HepG2 (cell line): ENCODE measurements around the gene FOXK2. TPM values are rescaled to one million over a fixed set of nuclear protein-coding genes. Genes with fewer than 3 reads are reported as not detected.
A peak's percentile ranks its signal among the peaks of the same experiment; 100 is the strongest.

ENCODE experiments used
- ARHGAP35 ChIP-seq: sonication (generic); formaldehyde crosslinking; IDR thresholded peaks from 2 replicates; pipeline ENCODE4 v1.9.0; 2022; ENCODE audit warnings: mild to moderate bottlenecking, inconsistent platforms, moderate library complexity, missing genetic modification reagents, borderline replicate concordance
- EP300 ChIP-seq, 3 experiments: sonication (generic) in 1 of 3; formaldehyde crosslinking in 1 of 3; IDR thresholded peaks; 2 replicates each; pipeline versions ENCODE4 v1.5.1 to v1.6.1; 2011 to 2020; ENCODE audit warnings: low read depth in 2 of 3, low read length in 2 of 3, borderline replicate concordance in 1 of 3, improper control_type of control experiment in 1 of 3, mild to moderate bottlenecking in 1 of 3, missing genetic modification reagents in 1 of 3, moderate library complexity in 1 of 3
- HNRNPK ChIP-seq: fragments of 200-400 bp; formaldehyde crosslinking; IDR thresholded peaks from 2 replicates; pipeline ENCODE4 v1.6.1; 2018; ENCODE audit warnings: low read length, low read depth, moderate library complexity, mild to moderate bottlenecking; ENCODE audit not compliant: poor library complexity, severe bottlenecking
- MTA1 ChIP-seq: sonication (generic); formaldehyde crosslinking; IDR thresholded peaks from 2 replicates; pipeline ENCODE4 v1.4.0; 2020; ENCODE audit warnings: missing genetic modification reagents, mild to moderate bottlenecking, borderline replicate concordance
- PAF1 ChIP-seq: IDR thresholded peaks from 2 replicates; pipeline ENCODE4 v1.6.1; 2016; ENCODE audit warnings: missing genetic modification reagents, missing compliant biosample characterization
- RFXAP ChIP-seq: sonication (generic); formaldehyde crosslinking; IDR thresholded peaks from 2 replicates; pipeline ENCODE4 v1.4.0; 2020; ENCODE audit warnings: missing genetic modification reagents, borderline replicate concordance
- ZFP82 ChIP-seq: sonication (generic); formaldehyde crosslinking; IDR thresholded peaks from 2 replicates; pipeline ENCODE4 v1.5.1; 2020; ENCODE audit warnings: mild to moderate bottlenecking, missing genetic modification reagents, borderline replicate concordance
- ZNF224 ChIP-seq: sonication (generic); formaldehyde crosslinking; IDR thresholded peaks from 2 replicates; pipeline ENCODE4 v1.5.0; 2020; ENCODE audit warnings: mild to moderate bottlenecking, missing genetic modification reagents
- ZNF430 ChIP-seq: sonication (generic); formaldehyde crosslinking; IDR thresholded peaks from 2 replicates; pipeline ENCODE4 v1.9.0; 2021; ENCODE audit warnings: mild to moderate bottlenecking, missing genetic modification reagents
- ZNF460 ChIP-seq: sonication (generic); formaldehyde crosslinking; IDR thresholded peaks from 2 replicates; pipeline ENCODE4 v1.5.1; 2020; ENCODE audit warnings: missing genetic modification reagents, mild to moderate bottlenecking, borderline replicate concordance
- ZNF724P ChIP-seq: sonication (generic); formaldehyde crosslinking; IDR thresholded peaks from 2 replicates; pipeline ENCODE4 v1.8.0; 2022; ENCODE audit warnings: missing genetic modification reagents, borderline replicate concordance
- polyA plus RNA-seq, 8 experiments: library from polyadenylated mRNA; depleted of rRNA in 3 of 8; stranded (reverse) in 7 of 8; unstranded in 1 of 8; fragments of >200 nt; fragmentation: Illumina TruSeq in 4 of 8; extraction: Trizol in 4 of 8; gene quantifications; 2 replicates each; pipeline versions ENCODE4 v1.2.1 to v1.2.3, GENCODE V29; 2011 to 2016; ENCODE audit warnings: low read depth in 4 of 8, missing spikeins in 1 of 8, mixed read lengths in 1 of 8; ENCODE audit not compliant: insufficient read depth in 1 of 8
- total RNA-seq, 5 experiments: library from RNA; depleted of rRNA; stranded (reverse); fragments of >200 nt; fragmentation: Illumina TruSeq; extraction: Trizol; gene quantifications; 2 replicates each; pipeline ENCODE4 v1.2.3, GENCODE V29; 2016; ENCODE audit warnings: low read depth in 1 of 5
- TF ChIP-seq, protein P1 (sequence below): sonication (generic); formaldehyde crosslinking; IDR thresholded peaks from 2 replicates; pipeline ENCODE4 v1.5.1; 2020; ENCODE audit warnings: missing genetic modification reagents, mild to moderate bottlenecking, borderline replicate concordance
- TF ChIP-seq, protein P2 (sequence below): sonication (generic); formaldehyde crosslinking; IDR thresholded peaks from 2 replicates; pipeline ENCODE4 v1.9.0; 2022; ENCODE audit warnings: missing genetic modification reagents, mild to moderate bottlenecking, borderline replicate concordance
- TF ChIP-seq, protein P3 (sequence below): sonication (generic); formaldehyde crosslinking; IDR thresholded peaks from 2 replicates; pipeline ENCODE4 v1.5.0; 2020; ENCODE audit warnings: mild to moderate bottlenecking, missing genetic modification reagents
- TF ChIP-seq, protein P4 (sequence below): sonication (generic); formaldehyde crosslinking; IDR thresholded peaks from 2 replicates; pipeline ENCODE4 v1.4.0; 2020; ENCODE audit warnings: missing genetic modification reagents, borderline replicate concordance
- TF ChIP-seq, protein P5 (sequence below): sonication (generic); formaldehyde crosslinking; IDR thresholded peaks from 2 replicates; pipeline ENCODE4 v1.4.0; 2020; ENCODE audit warnings: missing genetic modification reagents

The FOXK2 gene
- total and polyA plus RNA-seq, 2 of the 13 experiments (the other 11 are each of a cell fraction or from before 2014, with no cell fraction given), result 67.1 to 67.2 TPM

DNA sequence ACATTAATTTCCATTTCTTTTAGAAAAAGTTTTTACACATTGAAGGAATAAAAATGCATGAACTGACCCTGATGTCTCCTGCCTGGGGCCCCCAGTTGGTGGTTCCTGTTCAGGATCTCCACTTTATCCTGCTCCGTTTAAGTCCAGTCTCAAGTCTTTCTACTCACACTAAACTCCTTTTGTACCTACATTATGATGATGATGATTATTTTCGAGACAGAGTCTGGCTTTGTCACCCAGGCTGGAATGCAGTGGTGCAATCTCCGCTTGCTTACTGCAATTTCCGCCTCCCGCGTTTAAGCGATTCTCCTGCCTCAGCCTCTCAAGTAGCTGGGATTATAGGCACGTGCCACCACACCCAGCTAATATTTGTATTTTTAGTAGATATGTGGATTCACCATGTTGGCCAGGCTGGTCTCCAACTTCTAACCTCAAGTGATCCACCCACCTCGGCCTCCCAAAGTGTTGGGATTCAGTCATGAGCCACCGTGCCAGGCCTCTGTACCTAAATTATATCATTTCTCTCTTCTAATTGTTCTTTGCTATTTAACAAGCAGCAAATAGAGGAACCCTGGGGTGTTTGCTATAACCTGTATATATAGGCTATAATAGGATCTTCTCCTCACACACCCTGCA lies 2.2 kb upstream of the FOXK2 start (continued):
- TF ChIP-seq, protein P1, sequence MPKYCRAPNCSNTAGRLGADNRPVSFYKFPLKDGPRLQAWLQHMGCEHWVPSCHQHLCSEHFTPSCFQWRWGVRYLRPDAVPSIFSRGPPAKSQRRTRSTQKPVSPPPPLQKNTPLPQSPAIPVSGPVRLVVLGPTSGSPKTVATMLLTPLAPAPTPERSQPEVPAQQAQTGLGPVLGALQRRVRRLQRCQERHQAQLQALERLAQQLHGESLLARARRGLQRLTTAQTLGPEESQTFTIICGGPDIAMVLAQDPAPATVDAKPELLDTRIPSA (CRISPR knock-in tag), result no peak
- TF ChIP-seq EP300 (IDR thresholded peaks at IDR 0.05; ENCODE audit: low read depth in 2 of 2, low read length in 2 of 2) (peak; percentile 85), EP300 (CRISPR knock-in tag; IDR thresholded peaks at IDR 0.05; ENCODE audit: borderline replicate concordance) (peak; percentile 97), HNRNPK (no peak), ZFP82 (CRISPR knock-in tag) (0 out of 2 replicates have a peak, but pooled peaks have one; percentile 48), PAF1 (CRISPR knock-in tag) (no peak), ARHGAP35 (peak; percentile 55; the same call in 1 of the 2 replicates), ZNF224 (CRISPR knock-in tag) (no peak), RFXAP (peak; percentile 59; the same call in 1 of the 2 replicates), MTA1 (CRISPR knock-in tag) (no peak), ZNF430 (CRISPR knock-in tag) (no peak), ZNF460 (CRISPR knock-in tag) (no peak; the same call in 1 of the 2 replicates), ZNF724P (CRISPR knock-in tag) (no peak)
- TF ChIP-seq, protein P2, sequence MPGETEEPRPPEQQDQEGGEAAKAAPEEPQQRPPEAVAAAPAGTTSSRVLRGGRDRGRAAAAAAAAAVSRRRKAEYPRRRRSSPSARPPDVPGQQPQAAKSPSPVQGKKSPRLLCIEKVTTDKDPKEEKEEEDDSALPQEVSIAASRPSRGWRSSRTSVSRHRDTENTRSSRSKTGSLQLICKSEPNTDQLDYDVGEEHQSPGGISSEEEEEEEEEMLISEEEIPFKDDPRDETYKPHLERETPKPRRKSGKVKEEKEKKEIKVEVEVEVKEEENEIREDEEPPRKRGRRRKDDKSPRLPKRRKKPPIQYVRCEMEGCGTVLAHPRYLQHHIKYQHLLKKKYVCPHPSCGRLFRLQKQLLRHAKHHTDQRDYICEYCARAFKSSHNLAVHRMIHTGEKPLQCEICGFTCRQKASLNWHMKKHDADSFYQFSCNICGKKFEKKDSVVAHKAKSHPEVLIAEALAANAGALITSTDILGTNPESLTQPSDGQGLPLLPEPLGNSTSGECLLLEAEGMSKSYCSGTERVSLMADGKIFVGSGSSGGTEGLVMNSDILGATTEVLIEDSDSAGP (CRISPR knock-in tag), result peak; percentile 58; the same call in 1 of the 2 replicates
- TF ChIP-seq, protein P3, sequence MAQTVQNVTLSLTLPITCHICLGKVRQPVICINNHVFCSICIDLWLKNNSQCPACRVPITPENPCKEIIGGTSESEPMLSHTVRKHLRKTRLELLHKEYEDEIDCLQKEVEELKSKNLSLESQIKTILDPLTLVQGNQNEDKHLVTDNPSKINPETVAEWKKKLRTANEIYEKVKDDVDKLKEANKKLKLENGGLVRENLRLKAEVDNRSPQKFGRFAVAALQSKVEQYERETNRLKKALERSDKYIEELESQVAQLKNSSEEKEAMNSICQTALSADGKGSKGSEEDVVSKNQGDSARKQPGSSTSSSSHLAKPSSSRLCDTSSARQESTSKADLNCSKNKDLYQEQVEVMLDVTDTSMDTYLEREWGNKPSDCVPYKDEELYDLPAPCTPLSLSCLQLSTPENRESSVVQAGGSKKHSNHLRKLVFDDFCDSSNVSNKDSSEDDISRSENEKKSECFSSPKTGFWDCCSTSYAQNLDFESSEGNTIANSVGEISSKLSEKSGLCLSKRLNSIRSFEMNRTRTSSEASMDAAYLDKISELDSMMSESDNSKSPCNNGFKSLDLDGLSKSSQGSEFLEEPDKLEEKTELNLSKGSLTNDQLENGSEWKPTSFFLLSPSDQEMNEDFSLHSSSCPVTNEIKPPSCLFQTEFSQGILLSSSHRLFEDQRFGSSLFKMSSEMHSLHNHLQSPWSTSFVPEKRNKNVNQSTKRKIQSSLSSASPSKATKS, result peak; percentile 55; the same call in 1 of the 2 replicates
- TF ChIP-seq, protein P4, sequence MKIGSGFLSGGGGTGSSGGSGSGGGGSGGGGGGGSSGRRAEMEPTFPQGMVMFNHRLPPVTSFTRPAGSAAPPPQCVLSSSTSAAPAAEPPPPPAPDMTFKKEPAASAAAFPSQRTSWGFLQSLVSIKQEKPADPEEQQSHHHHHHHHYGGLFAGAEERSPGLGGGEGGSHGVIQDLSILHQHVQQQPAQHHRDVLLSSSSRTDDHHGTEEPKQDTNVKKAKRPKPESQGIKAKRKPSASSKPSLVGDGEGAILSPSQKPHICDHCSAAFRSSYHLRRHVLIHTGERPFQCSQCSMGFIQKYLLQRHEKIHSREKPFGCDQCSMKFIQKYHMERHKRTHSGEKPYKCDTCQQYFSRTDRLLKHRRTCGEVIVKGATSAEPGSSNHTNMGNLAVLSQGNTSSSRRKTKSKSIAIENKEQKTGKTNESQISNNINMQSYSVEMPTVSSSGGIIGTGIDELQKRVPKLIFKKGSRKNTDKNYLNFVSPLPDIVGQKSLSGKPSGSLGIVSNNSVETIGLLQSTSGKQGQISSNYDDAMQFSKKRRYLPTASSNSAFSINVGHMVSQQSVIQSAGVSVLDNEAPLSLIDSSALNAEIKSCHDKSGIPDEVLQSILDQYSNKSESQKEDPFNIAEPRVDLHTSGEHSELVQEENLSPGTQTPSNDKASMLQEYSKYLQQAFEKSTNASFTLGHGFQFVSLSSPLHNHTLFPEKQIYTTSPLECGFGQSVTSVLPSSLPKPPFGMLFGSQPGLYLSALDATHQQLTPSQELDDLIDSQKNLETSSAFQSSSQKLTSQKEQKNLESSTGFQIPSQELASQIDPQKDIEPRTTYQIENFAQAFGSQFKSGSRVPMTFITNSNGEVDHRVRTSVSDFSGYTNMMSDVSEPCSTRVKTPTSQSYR (CRISPR knock-in tag), result peak; percentile 76; the same call in 1 of the 2 replicates
- TF ChIP-seq, protein P5, sequence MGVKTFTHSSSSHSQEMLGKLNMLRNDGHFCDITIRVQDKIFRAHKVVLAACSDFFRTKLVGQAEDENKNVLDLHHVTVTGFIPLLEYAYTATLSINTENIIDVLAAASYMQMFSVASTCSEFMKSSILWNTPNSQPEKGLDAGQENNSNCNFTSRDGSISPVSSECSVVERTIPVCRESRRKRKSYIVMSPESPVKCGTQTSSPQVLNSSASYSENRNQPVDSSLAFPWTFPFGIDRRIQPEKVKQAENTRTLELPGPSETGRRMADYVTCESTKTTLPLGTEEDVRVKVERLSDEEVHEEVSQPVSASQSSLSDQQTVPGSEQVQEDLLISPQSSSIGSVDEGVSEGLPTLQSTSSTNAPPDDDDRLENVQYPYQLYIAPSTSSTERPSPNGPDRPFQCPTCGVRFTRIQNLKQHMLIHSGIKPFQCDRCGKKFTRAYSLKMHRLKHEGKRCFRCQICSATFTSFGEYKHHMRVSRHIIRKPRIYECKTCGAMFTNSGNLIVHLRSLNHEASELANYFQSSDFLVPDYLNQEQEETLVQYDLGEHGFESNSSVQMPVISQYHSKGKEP (CRISPR knock-in tag), result 0 out of 2 replicates have a peak, but pooled peaks have one; percentile 71
